Stomach (tissue), 9 donors: Measurements from ENCODE around the gene NUDCD2. TPM values are rescaled to one million over a fixed set of nuclear protein-coding genes. Genes with fewer than 3 reads are reported as not detected.

ENCODE experiments used
- DNase-seq, 2 donors: peaks; one replicate each; pipeline versions ENCODE4 v3.0.0 to v3.0.0-alpha.2; 2013 to 2019
- H3K27ac ChIP-seq, 5 donors: fragments of 200-600 bp in 4 of 5; sonication (generic) in 4 of 5; one replicate each; pipeline ENCODE4 v1.5.1; 2013 to 2019; ENCODE audit warnings: mild to moderate bottlenecking in 1 of 5, moderate library complexity in 1 of 5
- H3K27me3 ChIP-seq, 3 donors: fragments of 200-600 bp; sonication (generic); one replicate each; pipeline ENCODE4 v1.5.1; 2017 to 2019; ENCODE audit warnings: mixed run types in 1 of 3
- H3K36me3 ChIP-seq, 4 donors: fragments of 200-600 bp; sonication (generic); 1 replicate in 3 of 4; 2 replicates in 1 of 4; pipeline ENCODE4 v1.5.1; 2016 to 2019
- H3K4me1 ChIP-seq, 4 donors: fragments of 200-600 bp; sonication (generic); one replicate each; pipeline ENCODE4 v1.5.1; 2016 to 2019
- H3K4me3 ChIP-seq, 4 donors: fragments of 200-600 bp; sonication (generic) in 3 of 4; one replicate each; pipeline ENCODE4 v1.5.1; 2016 to 2019; ENCODE audit warnings: mild to moderate bottlenecking in 1 of 4
- H3K9me3 ChIP-seq, 4 donors: fragments of 200-600 bp; sonication (generic); one replicate each; pipeline ENCODE4 v1.5.1; 2016 to 2019
- CTCF ChIP-seq, 7 experiments: fragments of 450-650 bp in 4 of 7; fragments of 200-600 bp in 3 of 7; sonication (generic) in 3 of 7; IDR thresholded peaks; one replicate each; pipeline ENCODE4 v1.5.1; 2016 to 2019; ENCODE audit warnings: antibody characterized with exemption in 7 of 7, control low read depth in 2 of 7, mild to moderate bottlenecking in 1 of 7
- EP300 ChIP-seq: sonication (generic); formaldehyde crosslinking; IDR thresholded peaks from one replicate; pipeline ENCODE4 v1.6.1; 2017; ENCODE audit warnings: antibody characterized with exemption
- POLR2A ChIP-seq, 4 donors: fragments of 450-650 bp; IDR thresholded peaks; one replicate each; pipeline ENCODE4 v1.6.1; 2016; ENCODE audit warnings: antibody characterized with exemption in 4 of 4, control low read depth in 2 of 4, mild to moderate bottlenecking in 1 of 4, moderate library complexity in 1 of 4
- POLR2AphosphoS5 ChIP-seq, 3 donors: sonication (generic); formaldehyde crosslinking; IDR thresholded peaks; one replicate each; pipeline ENCODE4 v1.6.1; 2016; ENCODE audit warnings: antibody characterized with exemption in 3 of 3
- WGBS, 5 donors: extraction: QIAGEN DNeasy Blood & Tissue Kit in 3 of 5; methylation state at CpG; one replicate each; pipeline versions ENCODE4 v1.1.5 to v1.1.7; 2013 to 2018; 5-methylcytosine and 5-hydroxymethylcytosine counted together
- intact Hi-C: fragments of 100-400 bp; cut with DNase I; formaldehyde crosslinking; loops from one replicate; pipeline ENCODE4 v1.15.1; 2023; ENCODE audit warnings: low total_unique reads
- polyA plus RNA-seq, 3 donors: library from polyadenylated mRNA; stranded (reverse); fragments of 200-250 nt; gene quantifications; one replicate each; pipeline ENCODE4 v1.2.3, GENCODE V29; 2013
- total RNA-seq, 5 donors: library from RNA; depleted of rRNA; stranded (reverse); fragments of >200 nt; gene quantifications; one replicate each; pipeline versions ENCODE4 v1.1.0 to v1.2.3, GENCODE V29; 2014 to 2016
- donor health status: healthy with polysubstance abuse.
- donor health status: Bipolar disorder and iron deficiency.
- donor health status: healthy.

NUDCD2 gene
- total and polyA plus RNA-seq, 8 donors: 1.2 to 15.1 (median 5.9) TPM; not detected in 1

- H3K27ac ChIP-seq: no peak overlapping the region
- H3K4me3 ChIP-seq: no peak overlapping the region
- intact Hi-C loops: no loop called here
- no peaks in the 10 kb centered on the region for H3K9me3 ChIP-seq
- DNase-seq: no peak
- no peaks in the 10 kb centered on the region for H3K4me1 ChIP-seq
- peaks cover 27 to 91% (median 86%) of the 10 kb centered on the region in 4 donors for H3K36me3 ChIP-seq
- TF ChIP-seq CTCF (IDR thresholded peaks at IDR 0.05) (no peak), POLR2AphosphoS5 (IDR thresholded peaks at IDR 0.05) (no peak), POLR2A (IDR thresholded peaks at IDR 0.05) (no peak), EP300 (no peak)
- H3K27me3 ChIP-seq: no peaks in the 10 kb centered on the region
Observed at GRCh38 chr5:163448491-163448890, 11.4 kb downstream of the NUDCD2 start.

GRCh38 chr5:163447875-163448274, 12.0 kb downstream of the NUDCD2 start:
- no peaks in the 10 kb centered on the region for H3K4me1 ChIP-seq
- no peak for DNase-seq
- no peaks in the 10 kb centered on the region for H3K27me3 ChIP-seq
- no peak overlapping the region for H3K4me3 ChIP-seq
- intact Hi-C loops: no loop called here
- WGBS, 5 donors: 77 to 93% (median 85%) methylated on average over 3 of the region's 3 CpGs
- H3K27ac ChIP-seq: no peak overlapping the region
- TF ChIP-seq CTCF (IDR thresholded peaks at IDR 0.05): no peak
- no peak for TF ChIP-seq POLR2A (IDR thresholded peaks at IDR 0.05)
- no peak for TF ChIP-seq POLR2AphosphoS5 (IDR thresholded peaks at IDR 0.05)
- no peak for TF ChIP-seq EP300
- H3K36me3 ChIP-seq: peaks cover 27 to 91% (median 89%) of the 10 kb centered on the region in 4 donors
- H3K9me3 ChIP-seq: no peaks in the 10 kb centered on the region

GRCh38 chr5:163447191-163447590, 12.7 kb downstream of the NUDCD2 start:
- Histone ChIP-seq H3K27me3 (no peaks in the 10 kb centered on the region), H3K4me1 (peaks cover 0 to 4% (median 0%) of the 10 kb centered on the region in 4 donors), H3K36me3 (peaks cover 33 to 95% (median 92%) of the 10 kb centered on the region in 4 donors), H3K4me3 (no peak overlapping the region), H3K9me3 (no peaks in the 10 kb centered on the region), H3K27ac (no peak overlapping the region)
- intact Hi-C loops: no loop called here
- no peak for DNase-seq
- TF ChIP-seq POLR2AphosphoS5 (IDR thresholded peaks at IDR 0.05) (no peak), POLR2A (IDR thresholded peaks at IDR 0.05) (no peak), CTCF (IDR thresholded peaks at IDR 0.05) (no peak), EP300 (no peak)

GRCh38 chr5:163445345-163445744, 14.6 kb downstream of the NUDCD2 start:
- Histone ChIP-seq H3K27ac (no peak overlapping the region), H3K36me3 (peaks cover 33 to 95% (median 90%) of the 10 kb centered on the region in 4 donors), H3K4me3 (no peak overlapping the region), H3K9me3 (no peaks in the 10 kb centered on the region), H3K4me1 (peaks cover 3 to 22% (median 9%) of the 10 kb centered on the region in 4 donors), H3K27me3 (no peaks in the 10 kb centered on the region)
- intact Hi-C loops: no loop called here
- DNase-seq: no peak
- TF ChIP-seq EP300: no peak
- no peak for TF ChIP-seq POLR2AphosphoS5 (IDR thresholded peaks at IDR 0.05)
- no peak for TF ChIP-seq CTCF (IDR thresholded peaks at IDR 0.05)
- TF ChIP-seq POLR2A (IDR thresholded peaks at IDR 0.05): no peak
- 92 to 99% (median 96%) methylated on average over 6 of the region's 6 CpGs for WGBS, 5 donors
